H9 (cell line): ENCODE results near the gene TPM3. TPM values are rescaled to one million over a fixed set of nuclear protein-coding genes. Genes with fewer than 3 reads are reported as not detected.
A peak's percentile ranks its signal among the peaks of the same experiment; 100 is the strongest.
"Not testable (repeated sequence)": the region's sequence is repeated elsewhere in the genome, so short reads cannot be mapped to it uniquely, and the experiment has no call there.

ENCODE experiments used
- DNase-seq: peaks from one replicate; pipeline ENCODE4 v3.0.0-alpha.2; 2017
- H2AFZ ChIP-seq: one replicate; pipeline ENCODE4 v1.6.1; 2013; ENCODE audit warnings: mild to moderate bottlenecking, low read length, control low read depth, moderate library complexity
- H2AK5ac ChIP-seq: 2 replicates; pipeline ENCODE4 v1.6.1; 2013; ENCODE audit warnings: low read length, control low read depth, mixed read lengths; ENCODE audit not compliant: insufficient read length
- H2BK120ac ChIP-seq: one replicate; pipeline ENCODE4 v1.6.1; 2013; ENCODE audit warnings: low read depth, mild to moderate bottlenecking, low read length, control low read depth, inconsistent platforms; ENCODE audit not compliant: poor library complexity, severe bottlenecking
- H2BK12ac ChIP-seq: 2 replicates; pipeline ENCODE4 v1.6.1; 2013; ENCODE audit warnings: low read length, control low read depth, mixed read lengths, low read depth; ENCODE audit not compliant: insufficient read length
- H2BK15ac ChIP-seq: 2 replicates; pipeline ENCODE4 v1.6.1; 2013; ENCODE audit warnings: low read depth, low read length, control low read depth
- H2BK20ac ChIP-seq: one replicate; pipeline ENCODE4 v1.6.1; 2013; ENCODE audit warnings: low read depth, mild to moderate bottlenecking, low read length, control low read depth, inconsistent platforms; ENCODE audit not compliant: poor library complexity, severe bottlenecking
- H2BK5ac ChIP-seq: 2 replicates; pipeline ENCODE4 v1.6.1; 2013; ENCODE audit warnings: low read length, control low read depth, mixed read lengths; ENCODE audit not compliant: insufficient read length
- H3K14ac ChIP-seq: 2 replicates; pipeline ENCODE4 v1.6.1; 2013; ENCODE audit warnings: low read length, control low read depth; ENCODE audit not compliant: insufficient read depth
- H3K18ac ChIP-seq: 2 replicates; pipeline ENCODE4 v1.6.1; 2013; ENCODE audit warnings: low read depth, mild to moderate bottlenecking, mixed read lengths, low read length, control low read depth; ENCODE audit not compliant: insufficient read length
- H3K23ac ChIP-seq: 2 replicates; pipeline ENCODE4 v1.6.1; 2013; ENCODE audit warnings: low read length, control low read depth, mixed read lengths, low read depth; ENCODE audit not compliant: insufficient read length
- H3K23me2 ChIP-seq: 2 replicates; pipeline ENCODE4 v1.6.1; 2013; ENCODE audit warnings: low read depth, mild to moderate bottlenecking, mixed read lengths, low read length, control low read depth; ENCODE audit not compliant: insufficient read length, poor library complexity, severe bottlenecking
- H3K27ac ChIP-seq: 2 replicates; pipeline ENCODE4 v1.5.1; 2013; ENCODE audit warnings: low read length, control low read depth, mixed read lengths, low read depth; ENCODE audit not compliant: insufficient read length
- H3K27me3 ChIP-seq: 2 replicates; pipeline ENCODE4 v1.6.1; 2013; ENCODE audit warnings: low read length, control low read depth, inconsistent platforms; ENCODE audit not compliant: insufficient read depth
- H3K4ac ChIP-seq: 2 replicates; pipeline ENCODE4 v1.6.1; 2013; ENCODE audit warnings: low read depth, mild to moderate bottlenecking, control low read depth, inconsistent platforms, low read length, moderate library complexity
- H3K4me1 ChIP-seq: 2 replicates; pipeline ENCODE4 v1.6.1; 2013; ENCODE audit warnings: low read length, control low read depth, inconsistent platforms; ENCODE audit not compliant: insufficient read depth
- H3K4me2 ChIP-seq: 2 replicates; pipeline ENCODE4 v1.6.1; 2013; ENCODE audit warnings: low read length, control low read depth, mixed read lengths; ENCODE audit not compliant: insufficient read length, insufficient read depth
- H3K56ac ChIP-seq: 2 replicates; pipeline ENCODE4 v1.6.1; 2013; ENCODE audit warnings: low read depth, mild to moderate bottlenecking, mixed read lengths, low read length, control low read depth; ENCODE audit not compliant: insufficient read length
- H3K79me1 ChIP-seq: 2 replicates; pipeline ENCODE4 v1.6.1; 2013; ENCODE audit warnings: low read depth, mild to moderate bottlenecking, moderate library complexity, low read length, control low read depth, inconsistent platforms; ENCODE audit not compliant: insufficient read depth, poor library complexity, severe bottlenecking
- H3K79me2 ChIP-seq: 2 replicates; pipeline ENCODE4 v1.6.1; 2013; ENCODE audit warnings: low read length, control low read depth, inconsistent platforms; ENCODE audit not compliant: insufficient read depth
- H3K9ac ChIP-seq: 2 replicates; pipeline ENCODE4 v1.6.1; 2013; ENCODE audit warnings: low read length, control low read depth, mixed read lengths; ENCODE audit not compliant: insufficient read length; ENCODE audit errors: extremely low read depth
- H3K9me3 ChIP-seq: one replicate; pipeline ENCODE4 v1.6.1; 2013; ENCODE audit warnings: low read depth, low read length, inconsistent platforms; ENCODE audit not compliant: control insufficient read depth
- H3T11ph ChIP-seq: one replicate; pipeline ENCODE4 v1.6.1; 2013; ENCODE audit warnings: mild to moderate bottlenecking, low read length, control low read depth, inconsistent platforms
- H4K20me1 ChIP-seq: one replicate; pipeline ENCODE4 v1.6.1; 2013; ENCODE audit not compliant: control insufficient read depth, insufficient read length, insufficient read depth
- H4K5ac ChIP-seq: 2 replicates; pipeline ENCODE4 v1.6.1; 2013; ENCODE audit warnings: low read depth, mild to moderate bottlenecking, mixed read lengths, low read length, control low read depth; ENCODE audit not compliant: insufficient read length
- H4K8ac ChIP-seq: replicated peaks from 2 replicates; pipeline ENCODE4 v1.6.1; 2013; ENCODE audit warnings: low read length, control low read depth, mixed read lengths, low read depth; ENCODE audit not compliant: insufficient read length
- H4K91ac ChIP-seq: 2 replicates; pipeline ENCODE4 v1.6.1; 2013; ENCODE audit warnings: low read depth, mild to moderate bottlenecking, moderate library complexity, mixed read lengths, low read length, control low read depth; ENCODE audit not compliant: insufficient read length
- H3K27ac Mint-ChIP-seq, 3 experiments: 2 replicates in 2 of 3; 3 replicates in 1 of 3; pipeline ENCODE4 v1.8.0; 2020 to 2021; ENCODE audit warnings: mixed read lengths in 3 of 3, mild to moderate bottlenecking in 1 of 3, moderate library complexity in 1 of 3
- H3K27me3 Mint-ChIP-seq: 2 replicates; pipeline ENCODE4 v1.8.0; 2021; ENCODE audit warnings: low read depth, mild to moderate bottlenecking, moderate library complexity, mixed read lengths
- H3K36me3 Mint-ChIP-seq, 3 experiments: 2 replicates in 2 of 3; 3 replicates in 1 of 3; pipeline ENCODE4 v1.8.0; 2020 to 2021; ENCODE audit warnings: low read depth in 3 of 3, mixed read lengths in 3 of 3; ENCODE audit not compliant: insufficient read depth in 1 of 3
- H3K4me1 Mint-ChIP-seq, 2 experiments: 2 replicates each; pipeline ENCODE4 v1.8.0; 2020; ENCODE audit warnings: mixed read lengths in 2 of 2
- H3K4me3 Mint-ChIP-seq, 2 experiments: 2 replicates in 1 of 2; 3 replicates in 1 of 2; pipeline ENCODE4 v1.8.0; 2020 to 2021; ENCODE audit warnings: mild to moderate bottlenecking in 2 of 2, mixed read lengths in 2 of 2, moderate library complexity in 1 of 2
- H3K9me3 Mint-ChIP-seq, 2 experiments: 2 replicates in 1 of 2; 3 replicates in 1 of 2; pipeline ENCODE4 v1.8.0; 2020; ENCODE audit warnings: mild to moderate bottlenecking in 2 of 2, mixed read lengths in 2 of 2, moderate library complexity in 1 of 2
- CTCF ChIP-seq: fragments of 200-600 bp; sonication (generic); conservative IDR thresholded peaks from 3 replicates; pipeline ENCODE4 v1.8.0; 2021; ENCODE audit warnings: antibody characterized with exemption, mild to moderate bottlenecking
- WGBS: extraction: QIAGEN DNeasy Blood & Tissue Kit; methylation state at CpG from one replicate; pipeline ENCODE4 v1.1.7; 2013; ENCODE audit warnings: missing lambda C conversion rate, low lambda C conversion rate, mixed read lengths; ENCODE audit not compliant: insufficient read length; ENCODE audit errors: extremely low coverage; 5-methylcytosine and 5-hydroxymethylcytosine counted together
- total RNA-seq: library from RNA; stranded (reverse); gene quantifications from 2 replicates; pipeline ENCODE4 v1.2.1, GENCODE V29; 2021

Gene TPM3
- total RNA-seq, 1 experiment from 2014 or later = 508 TPM

GRCh38 chr1:154236855-154237254 lies 45.0 kb upstream of the TPM3 start:
- no peaks in the 10 kb centered on the region for H3K27me3 ChIP-seq
- H3K27ac Mint-ChIP-seq = no peak overlapping the region
- H2BK120ac ChIP-seq = no peak overlapping the region
- H2AK5ac ChIP-seq = no peak overlapping the region
- H3K27ac ChIP-seq = no peak overlapping the region
- no peak overlapping the region for H3K56ac ChIP-seq
- H3K9me3 ChIP-seq = no peaks in the 10 kb centered on the region
- no peak overlapping the region for H3T11ph ChIP-seq
- H3K23ac ChIP-seq = no peak overlapping the region
- no peaks in the 10 kb centered on the region for H3K4me1 Mint-ChIP-seq
- H2BK12ac ChIP-seq = no peak overlapping the region
- no peaks in the 10 kb centered on the region for H3K23me2 ChIP-seq
- H3K36me3 Mint-ChIP-seq = peaks cover 50 to 90% (median 89%) of the 10 kb centered on the region in 3 experiments; a peak in 6 of 7 replicates
- H2AFZ ChIP-seq = no peak overlapping the region
- TF ChIP-seq CTCF = no peak
- no peak overlapping the region for H2BK20ac ChIP-seq
- H3K4me1 ChIP-seq = no peaks in the 10 kb centered on the region
- H4K20me1 ChIP-seq = no peaks in the 10 kb centered on the region
- H3K18ac ChIP-seq = no peak overlapping the region
- no peak overlapping the region for H3K14ac ChIP-seq
- H2BK15ac ChIP-seq = no peak overlapping the region
- H3K4ac ChIP-seq = no peak overlapping the region
- H3K4me2 ChIP-seq = no peak overlapping the region
- no peak overlapping the region for H4K8ac ChIP-seq
- no peaks in the 10 kb centered on the region for H3K9me3 Mint-ChIP-seq
- WGBS = 100% methylated on average over 1 of the region's 4 CpGs
- no peaks in the 10 kb centered on the region for H3K27me3 Mint-ChIP-seq
- H2BK5ac ChIP-seq = no peak overlapping the region
- no peak overlapping the region for H3K9ac ChIP-seq
- no peak for DNase-seq
- H4K5ac ChIP-seq = no peak overlapping the region
- no peak overlapping the region for H3K4me3 Mint-ChIP-seq
- peaks cover 6% of the 10 kb centered on the region; the same call in 1 of the 2 replicates for H3K79me2 ChIP-seq
- peaks cover 5% of the 10 kb centered on the region for H3K79me1 ChIP-seq
- H4K91ac ChIP-seq = no peak overlapping the region

- no CpG with 5 or more reads among the region's 12 CpGs for WGBS
Measured at GRCh38 chr1:154233127-154233526, 41.2 kb upstream of the TPM3 start.

More at GRCh38 chr1:154233127-154233526, 41.2 kb upstream of the TPM3 start:
- H3K18ac ChIP-seq, H2BK12ac ChIP-seq, H4K91ac ChIP-seq, H3K79me1 ChIP-seq, H3K27me3 ChIP-seq, H2BK15ac ChIP-seq, H3K4me3 Mint-ChIP-seq, H2BK120ac ChIP-seq, H2AFZ ChIP-seq, H3K9me3 ChIP-seq, H2BK20ac ChIP-seq, DNase-seq, H3K14ac ChIP-seq, H3K79me2 ChIP-seq, H3K27me3 Mint-ChIP-seq, H2BK5ac ChIP-seq, H3T11ph ChIP-seq, H3K4ac ChIP-seq, H3K4me1 ChIP-seq, H3K23ac ChIP-seq, H3K9me3 Mint-ChIP-seq, H3K4me1 Mint-ChIP-seq, H3K9ac ChIP-seq, H3K56ac ChIP-seq, H3K27ac ChIP-seq, H3K23me2 ChIP-seq, H4K5ac ChIP-seq, H3K4me2 ChIP-seq, H4K8ac ChIP-seq, H2AK5ac ChIP-seq, H4K20me1 ChIP-seq: not testable (repeated sequence)
- H3K36me3 Mint-ChIP-seq = peaks cover 61 to 96% (median 90%) of the 10 kb centered on the region in 3 experiments; a peak in 6 of 7 replicates
- peak overlapping the region in 2 of 3 experiments; percentile 27 to 86; a peak in 3 of 7 replicates for H3K27ac Mint-ChIP-seq
